ENCODE results near the gene FPR2.

Gene FPR2

GRCh38 chr19:51754109-51754508, 6.9 kb upstream of the FPR2 start:
- Histone ChIP-seq H3K4me3 (no peak overlapping the region), H3K27ac (peak overlapping the region in 1 of 2 donors; percentile 60)
- TF ChIP-seq, protein P1, sequence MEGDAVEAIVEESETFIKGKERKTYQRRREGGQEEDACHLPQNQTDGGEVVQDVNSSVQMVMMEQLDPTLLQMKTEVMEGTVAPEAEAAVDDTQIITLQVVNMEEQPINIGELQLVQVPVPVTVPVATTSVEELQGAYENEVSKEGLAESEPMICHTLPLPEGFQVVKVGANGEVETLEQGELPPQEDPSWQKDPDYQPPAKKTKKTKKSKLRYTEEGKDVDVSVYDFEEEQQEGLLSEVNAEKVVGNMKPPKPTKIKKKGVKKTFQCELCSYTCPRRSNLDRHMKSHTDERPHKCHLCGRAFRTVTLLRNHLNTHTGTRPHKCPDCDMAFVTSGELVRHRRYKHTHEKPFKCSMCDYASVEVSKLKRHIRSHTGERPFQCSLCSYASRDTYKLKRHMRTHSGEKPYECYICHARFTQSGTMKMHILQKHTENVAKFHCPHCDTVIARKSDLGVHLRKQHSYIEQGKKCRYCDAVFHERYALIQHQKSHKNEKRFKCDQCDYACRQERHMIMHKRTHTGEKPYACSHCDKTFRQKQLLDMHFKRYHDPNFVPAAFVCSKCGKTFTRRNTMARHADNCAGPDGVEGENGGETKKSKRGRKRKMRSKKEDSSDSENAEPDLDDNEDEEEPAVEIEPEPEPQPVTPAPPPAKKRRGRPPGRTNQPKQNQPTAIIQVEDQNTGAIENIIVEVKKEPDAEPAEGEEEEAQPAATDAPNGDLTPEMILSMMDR (IDR thresholded peaks at IDR 0.05), result no peak
- DNase-seq (ENCODE audit: low spot score), result no peak

DNA sequence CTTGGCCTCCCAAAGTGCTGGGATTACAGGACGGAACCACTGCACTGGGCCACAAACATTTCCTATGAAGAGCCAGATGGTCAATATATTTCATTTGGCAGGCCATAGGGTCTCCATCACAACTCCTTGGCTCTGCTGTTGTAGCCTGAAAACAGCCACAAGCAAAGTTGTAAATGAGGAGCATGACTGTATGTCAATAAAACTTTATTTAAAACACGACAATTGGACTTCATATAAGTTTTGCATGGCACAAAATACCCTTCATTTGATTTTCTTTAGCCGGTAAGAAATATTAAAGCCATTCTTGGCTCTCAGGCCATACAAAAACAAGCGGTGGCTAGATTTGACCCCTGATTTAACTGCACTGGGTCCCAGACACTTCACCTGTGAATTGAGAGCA, 6.2 kb upstream of the FPR2 start:
- no peak overlapping the region for H3K4me3 ChIP-seq
- TF ChIP-seq, protein P1 (IDR thresholded peaks at IDR 0.05), result no peak
- no peak for DNase-seq (ENCODE audit: low spot score)
- peak overlapping the region in 1 of 2 donors; percentile 60 for H3K27ac ChIP-seq

- TF ChIP-seq, protein P1 (IDR thresholded peaks at IDR 0.05), result no peak
- DNase-seq (ENCODE audit: low spot score), result no peak
- H3K4me3 ChIP-seq, result no peak overlapping the region
- H3K27ac ChIP-seq, result no peak overlapping the region
Observed at GRCh38 chr19:51755571-51755970, 5.4 kb upstream of the FPR2 start.

DNA sequence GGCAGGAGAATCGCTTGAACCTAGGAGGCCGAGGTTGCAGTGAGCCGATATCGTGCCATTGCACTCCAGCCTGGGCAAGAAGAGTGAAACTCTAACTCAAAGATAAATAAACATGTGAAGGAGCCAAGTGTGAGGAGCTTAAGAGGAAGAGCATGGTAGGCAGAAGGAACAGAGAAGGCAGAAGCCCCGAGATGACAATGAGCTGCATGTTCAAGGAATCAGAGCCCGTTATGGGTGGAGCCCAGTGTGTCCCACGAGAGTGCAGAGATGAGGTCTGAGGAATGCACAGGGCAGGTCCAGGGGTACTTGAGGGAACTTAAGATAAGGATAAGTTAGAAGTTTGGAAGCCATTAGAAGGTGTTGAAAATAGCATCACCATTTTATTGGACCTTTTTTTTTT, 716 bp downstream of the FPR2 start:
- Histone ChIP-seq H3K27ac (no peak overlapping the region), H3K4me3 (no peak overlapping the region)

GRCh38 chr19:51765086-51765485, 4.1 kb downstream of the FPR2 start:
- TF ChIP-seq, protein P1 (IDR thresholded peaks at IDR 0.05), result no peak
- DNase-seq (ENCODE audit: low spot score), result no peak
- H3K4me3 ChIP-seq, result no peak overlapping the region
- no peak overlapping the region for H3K27ac ChIP-seq

More for the DNA sequence above, 716 bp downstream of the FPR2 start:
- DNase-seq (ENCODE audit: low spot score), result no peak
- TF ChIP-seq, protein P1 (IDR thresholded peaks at IDR 0.05), result no peak

DNA sequence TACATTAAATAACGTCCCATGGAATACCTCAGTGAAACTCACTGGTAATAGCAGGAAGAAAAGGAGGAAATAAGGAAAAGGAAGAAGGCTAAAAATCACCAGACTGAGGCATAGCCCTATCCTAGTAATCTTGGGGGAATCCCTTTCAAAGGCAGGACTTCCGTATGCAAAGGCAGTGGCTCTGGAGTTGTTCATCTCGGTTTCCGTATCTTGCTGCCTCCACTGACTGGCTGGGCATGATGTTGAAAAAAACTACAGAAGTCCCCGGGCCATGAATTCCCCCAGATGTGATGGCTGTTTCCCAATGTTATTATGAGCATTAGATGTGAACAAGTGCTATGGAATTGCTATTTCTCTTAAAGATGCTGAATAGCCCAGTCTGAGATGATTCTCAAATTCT, 5.5 kb downstream of the FPR2 start:
- Histone ChIP-seq H3K4me3 (no peak overlapping the region), H3K27ac (no peak overlapping the region)
- DNase-seq (ENCODE audit: low spot score), result no peak
- TF ChIP-seq, protein P1 (IDR thresholded peaks at IDR 0.05), result no peak

GRCh38 chr19:51771376-51772130, 10.6 kb downstream of the FPR2 start:
- Histone ChIP-seq H3K4me3 (no peak overlapping the region), H3K27ac (no peak overlapping the region)
- DNase-seq (ENCODE audit: low spot score), result no peak
- TF ChIP-seq, protein P1 (IDR thresholded peaks at IDR 0.05), result no peak
